ENCODE measurements around the gene MEF2D.

DNA sequence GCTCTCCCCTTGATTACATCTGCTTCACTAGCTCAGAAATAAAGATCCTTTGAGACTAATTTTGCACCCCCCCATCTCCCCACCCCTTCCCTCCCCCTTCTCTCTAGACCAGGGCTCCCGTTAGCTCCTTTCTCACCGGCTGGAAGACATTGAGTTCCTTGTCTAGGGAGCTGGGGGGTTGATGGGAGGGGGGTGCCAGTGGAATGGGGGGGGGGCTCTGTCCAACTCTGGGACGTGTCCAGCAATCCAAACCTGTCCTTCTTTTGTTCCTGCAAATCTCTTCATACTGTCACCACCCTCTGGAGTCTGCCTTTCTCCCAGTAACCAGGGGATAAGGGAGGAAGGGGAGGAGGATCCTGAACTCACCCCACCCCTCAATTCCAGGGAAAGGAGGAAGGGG is 69.7 kb downstream of the MEF2D start:
- TF ChIP-seq, protein P1, sequence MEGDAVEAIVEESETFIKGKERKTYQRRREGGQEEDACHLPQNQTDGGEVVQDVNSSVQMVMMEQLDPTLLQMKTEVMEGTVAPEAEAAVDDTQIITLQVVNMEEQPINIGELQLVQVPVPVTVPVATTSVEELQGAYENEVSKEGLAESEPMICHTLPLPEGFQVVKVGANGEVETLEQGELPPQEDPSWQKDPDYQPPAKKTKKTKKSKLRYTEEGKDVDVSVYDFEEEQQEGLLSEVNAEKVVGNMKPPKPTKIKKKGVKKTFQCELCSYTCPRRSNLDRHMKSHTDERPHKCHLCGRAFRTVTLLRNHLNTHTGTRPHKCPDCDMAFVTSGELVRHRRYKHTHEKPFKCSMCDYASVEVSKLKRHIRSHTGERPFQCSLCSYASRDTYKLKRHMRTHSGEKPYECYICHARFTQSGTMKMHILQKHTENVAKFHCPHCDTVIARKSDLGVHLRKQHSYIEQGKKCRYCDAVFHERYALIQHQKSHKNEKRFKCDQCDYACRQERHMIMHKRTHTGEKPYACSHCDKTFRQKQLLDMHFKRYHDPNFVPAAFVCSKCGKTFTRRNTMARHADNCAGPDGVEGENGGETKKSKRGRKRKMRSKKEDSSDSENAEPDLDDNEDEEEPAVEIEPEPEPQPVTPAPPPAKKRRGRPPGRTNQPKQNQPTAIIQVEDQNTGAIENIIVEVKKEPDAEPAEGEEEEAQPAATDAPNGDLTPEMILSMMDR (IDR thresholded peaks at IDR 0.05; ENCODE audit: insufficient read depth, low read length), result no peak
- TF ChIP-seq, protein P2, sequence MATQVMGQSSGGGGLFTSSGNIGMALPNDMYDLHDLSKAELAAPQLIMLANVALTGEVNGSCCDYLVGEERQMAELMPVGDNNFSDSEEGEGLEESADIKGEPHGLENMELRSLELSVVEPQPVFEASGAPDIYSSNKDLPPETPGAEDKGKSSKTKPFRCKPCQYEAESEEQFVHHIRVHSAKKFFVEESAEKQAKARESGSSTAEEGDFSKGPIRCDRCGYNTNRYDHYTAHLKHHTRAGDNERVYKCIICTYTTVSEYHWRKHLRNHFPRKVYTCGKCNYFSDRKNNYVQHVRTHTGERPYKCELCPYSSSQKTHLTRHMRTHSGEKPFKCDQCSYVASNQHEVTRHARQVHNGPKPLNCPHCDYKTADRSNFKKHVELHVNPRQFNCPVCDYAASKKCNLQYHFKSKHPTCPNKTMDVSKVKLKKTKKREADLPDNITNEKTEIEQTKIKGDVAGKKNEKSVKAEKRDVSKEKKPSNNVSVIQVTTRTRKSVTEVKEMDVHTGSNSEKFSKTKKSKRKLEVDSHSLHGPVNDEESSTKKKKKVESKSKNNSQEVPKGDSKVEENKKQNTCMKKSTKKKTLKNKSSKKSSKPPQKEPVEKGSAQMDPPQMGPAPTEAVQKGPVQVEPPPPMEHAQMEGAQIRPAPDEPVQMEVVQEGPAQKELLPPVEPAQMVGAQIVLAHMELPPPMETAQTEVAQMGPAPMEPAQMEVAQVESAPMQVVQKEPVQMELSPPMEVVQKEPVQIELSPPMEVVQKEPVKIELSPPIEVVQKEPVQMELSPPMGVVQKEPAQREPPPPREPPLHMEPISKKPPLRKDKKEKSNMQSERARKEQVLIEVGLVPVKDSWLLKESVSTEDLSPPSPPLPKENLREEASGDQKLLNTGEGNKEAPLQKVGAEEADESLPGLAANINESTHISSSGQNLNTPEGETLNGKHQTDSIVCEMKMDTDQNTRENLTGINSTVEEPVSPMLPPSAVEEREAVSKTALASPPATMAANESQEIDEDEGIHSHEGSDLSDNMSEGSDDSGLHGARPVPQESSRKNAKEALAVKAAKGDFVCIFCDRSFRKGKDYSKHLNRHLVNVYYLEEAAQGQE (IDR thresholded peaks at IDR 0.05; ENCODE audit: insufficient replicate concordance, low read depth), result no peak
- TF ChIP-seq POLR2AphosphoS5 (IDR thresholded peaks at IDR 0.05; ENCODE audit: low read depth) (no peak), GABPA (IDR thresholded peaks at IDR 0.05; ENCODE audit: low read depth) (no peak)

Data from HL-60 (cell line).